K562 (cell line): ENCODE results near the gene ADAT1. TPM values are rescaled to one million over a fixed set of nuclear protein-coding genes. Genes with fewer than 3 reads are reported as not detected.

Experiments
- CEBPB ChIP-seq: fragments of 450-650 bp; IDR thresholded peaks from 2 replicates; pipeline ENCODE4 v1.6.1; 2016; ENCODE audit warnings: missing genetic modification characterization, missing compliant biosample characterization
- GTF3C2 ChIP-seq: IDR thresholded peaks from 3 replicates; pipeline ENCODE4 v1.6.1; 2011; ENCODE audit warnings: borderline replicate concordance, mild to moderate bottlenecking, moderate library complexity; ENCODE audit not compliant: insufficient read length; ENCODE audit errors: extremely low read depth
- MECOM ChIP-seq: fragments of 250-450 bp; sonication (Bioruptor Pico); IDR thresholded peaks from 2 replicates; pipeline ENCODE4 v1.8.0; 2022; ENCODE audit warnings: inconsistent platforms
- RREB1 ChIP-seq: fragments of 250-450 bp; sonication (Bioruptor Pico); IDR thresholded peaks from 2 replicates; pipeline ENCODE4 v1.4.0; 2020
- ZNF384 ChIP-seq: IDR thresholded peaks from 2 replicates; pipeline ENCODE4 v1.6.1; 2012; ENCODE audit warnings: low read depth, low read length, improper control_type of control experiment
- ZNF398 ChIP-seq: fragments of 250-450 bp; sonication (Bioruptor Pico); IDR thresholded peaks from 2 replicates; pipeline ENCODE4 v1.8.0; 2021; ENCODE audit warnings: moderate library complexity, mild to moderate bottlenecking, inconsistent platforms
- ZNF518B ChIP-seq: fragments of 250-450 bp; sonication (Bioruptor Pico); IDR thresholded peaks from 2 replicates; pipeline ENCODE4 v1.5.0; 2021; ENCODE audit warnings: mild to moderate bottlenecking, moderate library complexity
- polyA plus RNA-seq, 8 experiments: library from polyadenylated mRNA; depleted of rRNA in 4 of 8; stranded (reverse) in 5 of 8; unstranded in 3 of 8; fragments of >200 nt; fragmentation: Nextera tagmentation in 2 of 8; fragmentation: Illumina TruSeq in 1 of 8; extraction: Ambion mirVana in 2 of 8; extraction: Trizol in 1 of 8; gene quantifications; 2 replicates each; pipeline versions ENCODE4 v1.2.1 to v1.2.3, GENCODE V29; 2011 to 2014; ENCODE audit warnings: inconsistent platforms in 1 of 8, missing spikeins in 1 of 8
- total RNA-seq, 7 experiments: library from RNA; depleted of rRNA in 6 of 7; stranded (reverse); fragments of >200 nt in 6 of 7; fragmentation: Illumina TruSeq in 2 of 7; extraction: Trizol in 2 of 7; gene quantifications; 2 replicates each; pipeline versions ENCODE4 v1.2.1 to v1.2.3, GENCODE V29; 2011 to 2021; ENCODE audit warnings: low replicate concordance in 1 of 7

ADAT1 gene
- total and polyA plus RNA-seq, 9 of the 15 experiments (the other 6 are each of a cell fraction or from before 2014, with no cell fraction given): 16.0 to 36.7 (median 28.2) TPM

- TF ChIP-seq GTF3C2 (no peak), CEBPB (no peak), ZNF384 (no peak), ZNF518B (CRISPR knock-in tag) (no peak), MECOM (CRISPR knock-in tag) (no peak), RREB1 (peak; percentile 12; the same call in 1 of the 2 replicates), ZNF398 (CRISPR knock-in tag) (no peak)
Measured at GRCh38 chr16:75555707-75556430, 67.2 kb downstream of the ADAT1 start, which contains the start of gene TMEM231 (continued).
